Right lobe of liver (tissue), 6 donors: ENCODE results near the gene FMNL2. TPM values are rescaled to one million over a fixed set of nuclear protein-coding genes. Genes with fewer than 3 reads are reported as not detected.

Experiments
- ATAC-seq, 4 donors: fragments of 200-7000 bp; cut with Tn5 transposase; one replicate each; pipeline ENCODE4 v1.9.1; 2020; ENCODE audit warnings: mild to moderate bottlenecking in 4 of 4, moderate library complexity in 4 of 4
- DNase-seq, 3 donors: peaks; one replicate each; pipeline ENCODE4 v3.0.0-alpha.2; 2020
- H3K27ac ChIP-seq, 3 donors: fragments of 200-600 bp; one replicate each; pipeline ENCODE4 v1.8.0; 2022
- H3K27me3 ChIP-seq, 2 donors: fragments of 200-600 bp; one replicate each; pipeline ENCODE4 v1.8.0; 2022
- H3K36me3 ChIP-seq, 4 donors: fragments of 200-600 bp; sonication (generic) in 1 of 4; one replicate each; pipeline versions ENCODE4 v1.5.1 to v1.8.0; 2017 to 2022; ENCODE audit warnings: control low read depth in 1 of 4
- H3K4me1 ChIP-seq, 4 donors: fragments of 200-600 bp; sonication (generic) in 1 of 4; one replicate each; pipeline versions ENCODE4 v1.5.1 to v1.8.0; 2017 to 2022; ENCODE audit warnings: control low read depth in 1 of 4
- H3K4me3 ChIP-seq, 3 donors: fragments of 200-600 bp; one replicate each; pipeline ENCODE4 v1.8.0; 2022
- H3K9me3 ChIP-seq, 4 donors: fragments of 200-600 bp; sonication (generic) in 1 of 4; one replicate each; pipeline versions ENCODE4 v1.5.1 to v1.8.0; 2017 to 2022; ENCODE audit warnings: control low read depth in 1 of 4
- CTCF ChIP-seq, 4 donors: fragments of 200-600 bp in 3 of 4; fragments of 450-650 bp in 1 of 4; IDR thresholded peaks; one replicate each; pipeline versions ENCODE4 v1.5.1 to v1.8.0; 2016 to 2022; ENCODE audit warnings: antibody characterized with exemption in 4 of 4, mild to moderate bottlenecking in 2 of 4
- POLR2A ChIP-seq: fragments of 450-650 bp; IDR thresholded peaks from one replicate; pipeline ENCODE4 v1.6.1; 2017; ENCODE audit warnings: antibody characterized with exemption, mild to moderate bottlenecking
- WGBS: methylation state at CpG from one replicate; pipeline ENCODE4 v1.1.6; 2018; ENCODE audit warnings: low coverage, low lambda C conversion rate; ENCODE audit not compliant: insufficient coverage; ENCODE audit errors: missing lambda C conversion rate; 5-methylcytosine and 5-hydroxymethylcytosine counted together
- intact Hi-C, 2 donors: fragments of 100-400 bp; cut with DNase I; formaldehyde crosslinking; loops; one replicate each; pipeline versions ENCODE4 v1.11.2 to v1.14.1; 2022
- total RNA-seq, 6 experiments: library from RNA; depleted of rRNA in 2 of 6; stranded (reverse); fragments of >200 nt in 2 of 6; fragmentation: NEBNext Ultra II Directional in 3 of 6; extraction: Animal tissue kit (Norgen Biotek cat#: 25700) in 3 of 6; gene quantifications; one replicate each; pipeline versions ENCODE4 v1.1.0 to v1.2.4, GENCODE V29; 2016 to 2023
- donor health status: DM: no; HTN: yes; CAD: no.
- donor health status: DM: no; HTN: no; CAD: no.
- donor health status: DM: no; HTN: no; CAD: no.
- donor health status: DM: no; HTN: yes; CAD: no.
- donor health status: DM: no; HTN: yes; CAD: no.

FMNL2 gene
- total RNA-seq, 6 experiments from 2014 or later, result 3.5 to 12.1 (median 7.1) TPM

DNA sequence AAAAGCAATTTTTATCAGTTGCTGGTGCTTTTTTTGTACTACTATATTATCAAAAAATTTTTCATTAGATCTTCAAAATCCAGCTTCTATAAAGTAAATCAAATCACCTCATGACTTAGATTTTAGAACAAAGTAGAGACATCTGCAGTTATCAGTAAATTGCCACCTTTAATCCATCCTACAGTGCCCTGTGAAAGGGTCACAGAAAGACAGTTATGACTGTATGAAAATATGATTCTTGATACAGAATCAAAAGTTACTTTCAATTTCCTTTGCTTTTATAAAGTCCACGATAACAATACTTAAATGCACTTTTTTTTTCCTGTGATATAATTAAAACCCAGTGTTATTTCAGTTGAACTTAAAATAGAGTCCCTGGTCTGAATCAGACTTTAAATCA, 320.9 kb downstream of the FMNL2 start:
- 80% methylated on average over 1 of the region's 1 CpG for WGBS
- intact Hi-C loops, result no loop called here
- no peak overlapping the region for H3K27ac ChIP-seq
- no peak overlapping the region for H3K4me3 ChIP-seq
- DNase-seq (no peak), ATAC-seq (no peak)
- H3K9me3 ChIP-seq, result no peaks in the 10 kb centered on the region
- H3K27me3 ChIP-seq, result no peaks in the 10 kb centered on the region
- no peaks in the 10 kb centered on the region for H3K4me1 ChIP-seq
- TF ChIP-seq CTCF (IDR thresholded peaks at IDR 0.05) (no peak), POLR2A (no peak)
- H3K36me3 ChIP-seq, result peaks cover 7 to 64% (median 22%) of the 10 kb centered on the region in 4 donors

- Histone ChIP-seq H3K4me3 (no peak overlapping the region), H3K36me3 (peaks cover 11 to 76% (median 23%) of the 10 kb centered on the region in 4 donors), H3K27ac (no peak overlapping the region), H3K9me3 (no peaks in the 10 kb centered on the region), H3K4me1 (no peaks in the 10 kb centered on the region), H3K27me3 (no peaks in the 10 kb centered on the region)
- WGBS, result 75% methylated on average over 4 of the region's 4 CpGs
- no peak for ATAC-seq
- intact Hi-C loops, result no loop called here
- TF ChIP-seq CTCF (IDR thresholded peaks at IDR 0.05) (no peak), POLR2A (no peak)
- DNase-seq, result no peak
Measured at GRCh38 chr2:152657043-152657442, 322.1 kb downstream of the FMNL2 start.

- no peaks in the 10 kb centered on the region for H3K9me3 ChIP-seq
- H3K36me3 ChIP-seq, result peaks cover 8 to 83% (median 34%) of the 10 kb centered on the region in 4 donors
- H3K4me3 ChIP-seq, result no peak overlapping the region
- intact Hi-C loops, result no loop called here
- DNase-seq (no peak), ATAC-seq (no peak)
- H3K27ac ChIP-seq, result no peak overlapping the region
- no peak for TF ChIP-seq POLR2A
- no peak for TF ChIP-seq CTCF (IDR thresholded peaks at IDR 0.05)
- H3K4me1 ChIP-seq, result no peaks in the 10 kb centered on the region
- H3K27me3 ChIP-seq, result no peaks in the 10 kb centered on the region
- 91% methylated on average over 1 of the region's 1 CpG for WGBS
Measured at GRCh38 chr2:152658221-152658620, 323.2 kb downstream of the FMNL2 start.

GRCh38 chr2:152661076-152661475, 326.1 kb downstream of the FMNL2 start:
- 100% methylated on average over 2 of the region's 4 CpGs for WGBS
- Histone ChIP-seq H3K27me3 (no peaks in the 10 kb centered on the region), H3K27ac (no peak overlapping the region), H3K4me3 (no peak overlapping the region), H3K36me3 (peaks cover 8 to 83% (median 50%) of the 10 kb centered on the region in 4 donors), H3K4me1 (no peaks in the 10 kb centered on the region), H3K9me3 (no peaks in the 10 kb centered on the region)
- no peak for TF ChIP-seq CTCF (IDR thresholded peaks at IDR 0.05)
- TF ChIP-seq POLR2A, result no peak
- DNase-seq (no peak), ATAC-seq (no peak)
- intact Hi-C loops, result no loop called here

DNA sequence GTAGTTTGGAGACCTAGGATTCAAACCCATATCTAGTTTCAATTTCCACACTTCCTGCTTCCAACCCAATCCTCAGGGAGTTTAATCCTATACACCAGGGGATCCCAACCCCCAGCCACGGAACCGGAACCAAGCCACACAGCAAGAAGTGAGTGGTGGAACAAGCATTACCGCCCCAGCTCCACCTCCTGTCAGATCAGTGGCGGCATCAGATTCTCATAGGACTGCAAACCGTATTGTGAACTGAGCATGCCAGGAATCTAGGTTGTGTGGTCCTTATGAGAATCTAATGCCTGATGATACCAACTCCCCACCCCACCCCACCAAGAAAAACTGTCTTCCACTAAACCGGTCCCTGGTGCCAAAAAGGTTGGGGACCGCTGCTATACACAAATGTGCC, 329.8 kb downstream of the FMNL2 start:
- Histone ChIP-seq H3K9me3 (no peaks in the 10 kb centered on the region), H3K4me3 (no peak overlapping the region), H3K4me1 (no peaks in the 10 kb centered on the region), H3K27ac (no peak overlapping the region), H3K36me3 (peaks cover 8 to 81% (median 43%) of the 10 kb centered on the region in 4 donors), H3K27me3 (no peaks in the 10 kb centered on the region)
- WGBS, result 98% methylated on average over 7 of the region's 7 CpGs
- intact Hi-C loops, result no loop called here
- DNase-seq (no peak), ATAC-seq (no peak)
- no peak for TF ChIP-seq CTCF (IDR thresholded peaks at IDR 0.05)
- no peak for TF ChIP-seq POLR2A
